Measurements from ENCODE around the gene MASP2.

Gene MASP2

GRCh38 chr1:10978719-10979118, 68.3 kb downstream of the MASP2 start:
- no peak for TF ChIP-seq CTCF (IDR thresholded peaks at IDR 0.05; ENCODE audit: low read depth, low read length)
- DNase-seq (ENCODE audit: low read depth, low spot score): no peak
- no peak overlapping the region for H3K4me3 ChIP-seq (ENCODE audit: low read depth, low read length)
- in situ Hi-C loops (cut with HindIII; ENCODE audit: low sequenced_read_pairs): no loop called here
